HG03064 (cell line): ENCODE results near the gene MEGF6.

ENCODE experiments used
- ATAC-seq: cut with Tn5 transposase; IDR thresholded peaks from one replicate; pipeline ENCODE4 v1.9.1; 2021; ENCODE audit warnings: low read depth; ENCODE audit not compliant: unreplicated experiment

Gene MEGF6

DNA sequence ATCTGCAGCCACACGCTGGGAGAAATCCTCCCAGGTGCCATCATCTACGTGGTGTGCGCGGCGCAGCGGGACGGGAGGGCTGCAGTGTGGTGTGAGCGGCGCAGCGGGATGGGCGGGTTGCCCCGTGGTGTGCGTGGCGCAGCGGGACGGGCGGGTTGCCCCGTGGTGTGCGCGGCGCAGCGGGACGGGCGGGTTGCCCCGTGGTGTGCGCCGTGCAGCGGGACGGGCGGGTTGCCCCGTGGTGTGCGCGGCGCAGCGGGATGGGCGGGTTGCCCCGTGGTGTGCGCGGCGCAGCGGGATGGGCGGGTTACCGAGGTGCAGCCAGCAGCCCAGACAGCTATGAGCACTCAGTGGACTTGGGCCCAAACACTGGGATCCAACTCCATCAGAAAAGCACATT, 33.9 kb upstream of the MEGF6 start:
- no peak for ATAC-seq

GRCh38 chr1:3644273-3644672, 33.0 kb upstream of the MEGF6 start:
- no peak for ATAC-seq

- ATAC-seq: no peak
Measured at GRCh38 chr1:3642919-3643675, 31.8 kb upstream of the MEGF6 start.

- ATAC-seq: no peak
Measured at GRCh38 chr1:3641816-3642215, 30.5 kb upstream of the MEGF6 start.

DNA sequence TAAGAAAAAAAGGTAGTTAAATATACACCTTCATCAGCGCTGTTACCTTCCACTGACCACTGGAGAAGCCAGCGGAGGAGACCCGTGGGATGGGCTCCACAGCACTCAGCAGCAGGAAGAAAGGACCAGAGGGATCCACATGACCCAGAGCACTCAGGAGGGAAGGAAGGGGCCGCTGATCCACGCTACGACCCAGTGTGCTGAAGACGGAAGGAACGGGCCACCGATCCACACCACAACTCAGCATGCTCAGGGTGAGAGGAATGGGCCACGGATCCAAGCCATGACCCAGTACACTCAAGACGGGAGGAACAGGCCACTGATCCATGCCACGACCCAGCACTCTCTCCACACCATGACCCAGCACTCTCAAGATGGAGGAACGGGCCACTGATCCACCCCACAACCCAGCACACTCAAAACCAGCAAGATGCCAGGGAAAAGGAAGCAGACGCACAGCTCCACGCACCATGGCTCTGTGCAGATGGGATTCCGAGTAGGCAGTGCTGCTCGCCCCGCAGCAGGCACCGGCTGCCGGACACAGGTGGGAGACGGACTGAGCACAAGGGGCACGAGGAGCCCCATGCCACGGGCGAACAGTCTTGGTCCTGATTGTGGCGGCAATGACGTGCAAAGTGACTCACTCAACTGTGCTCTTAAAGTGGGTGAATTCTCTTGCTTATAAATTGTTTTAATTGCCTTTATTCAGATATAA, 29.9 kb upstream of the MEGF6 start:
- ATAC-seq: no peak

DNA sequence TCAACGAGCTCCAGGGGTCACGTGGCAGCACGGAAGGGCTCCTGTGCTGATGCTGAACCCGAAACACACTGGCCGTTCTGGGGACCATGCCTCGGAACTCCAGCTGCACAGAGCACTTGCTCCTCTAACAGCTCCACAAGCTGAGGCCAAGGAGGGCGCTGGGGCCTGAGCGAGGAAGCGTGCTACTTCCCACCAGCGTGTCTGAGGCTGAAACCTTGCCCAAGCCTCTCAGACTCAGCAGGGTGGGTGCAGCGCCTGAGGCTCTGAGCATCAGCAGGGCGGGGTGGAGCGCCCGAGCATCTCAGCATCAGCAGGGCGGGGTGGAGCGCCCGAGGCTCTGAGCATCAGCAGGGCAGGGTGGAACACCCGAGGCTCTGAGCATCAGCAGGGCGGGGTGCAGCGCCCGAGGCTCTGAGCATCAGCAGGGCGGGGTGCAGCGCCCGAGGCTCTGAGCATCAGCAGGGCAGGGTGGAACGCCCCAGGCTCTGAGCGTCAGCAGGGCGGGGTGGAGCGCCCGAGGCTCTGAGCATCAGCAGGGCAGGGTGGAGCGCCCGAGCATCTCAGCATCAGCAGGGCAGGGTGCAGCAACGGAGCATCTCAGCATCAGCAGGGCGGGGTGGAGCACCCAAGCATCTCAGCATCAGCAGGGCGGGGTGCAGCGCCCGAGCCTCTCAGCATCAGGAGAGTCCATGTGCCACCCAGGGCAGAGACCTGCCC, 29.0 kb upstream of the MEGF6 start:
- no peak for ATAC-seq

- ATAC-seq: no peak
Measured at GRCh38 chr1:3639397-3639911, 28.1 kb upstream of the MEGF6 start.

GRCh38 chr1:3638676-3639075, 27.4 kb upstream of the MEGF6 start:
- no peak for ATAC-seq

DNA sequence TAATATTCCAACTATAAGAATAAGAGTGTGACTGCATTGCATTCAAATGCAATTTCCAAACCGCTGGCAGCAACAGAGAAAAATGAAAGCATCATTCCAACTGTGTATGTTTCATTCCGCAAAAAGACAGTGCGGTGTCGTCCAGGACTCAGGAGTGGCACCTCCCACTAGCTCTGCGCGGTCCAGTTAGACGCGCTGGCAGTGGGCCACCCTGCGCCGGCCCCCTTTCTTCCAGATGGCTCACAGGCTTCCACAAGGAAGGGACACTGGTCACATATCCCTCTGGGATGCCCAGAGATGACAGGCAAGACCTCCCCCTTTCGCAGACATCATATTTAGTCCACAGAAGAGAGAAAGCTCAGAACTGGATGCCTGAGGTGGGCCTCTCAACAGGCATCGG, 26.7 kb upstream of the MEGF6 start:
- ATAC-seq: no peak

GRCh38 chr1:3636531-3636930, 25.2 kb upstream of the MEGF6 start:
- ATAC-seq: no peak

- no peak for ATAC-seq
Measured at GRCh38 chr1:3636080-3636479, 24.8 kb upstream of the MEGF6 start.

DNA sequence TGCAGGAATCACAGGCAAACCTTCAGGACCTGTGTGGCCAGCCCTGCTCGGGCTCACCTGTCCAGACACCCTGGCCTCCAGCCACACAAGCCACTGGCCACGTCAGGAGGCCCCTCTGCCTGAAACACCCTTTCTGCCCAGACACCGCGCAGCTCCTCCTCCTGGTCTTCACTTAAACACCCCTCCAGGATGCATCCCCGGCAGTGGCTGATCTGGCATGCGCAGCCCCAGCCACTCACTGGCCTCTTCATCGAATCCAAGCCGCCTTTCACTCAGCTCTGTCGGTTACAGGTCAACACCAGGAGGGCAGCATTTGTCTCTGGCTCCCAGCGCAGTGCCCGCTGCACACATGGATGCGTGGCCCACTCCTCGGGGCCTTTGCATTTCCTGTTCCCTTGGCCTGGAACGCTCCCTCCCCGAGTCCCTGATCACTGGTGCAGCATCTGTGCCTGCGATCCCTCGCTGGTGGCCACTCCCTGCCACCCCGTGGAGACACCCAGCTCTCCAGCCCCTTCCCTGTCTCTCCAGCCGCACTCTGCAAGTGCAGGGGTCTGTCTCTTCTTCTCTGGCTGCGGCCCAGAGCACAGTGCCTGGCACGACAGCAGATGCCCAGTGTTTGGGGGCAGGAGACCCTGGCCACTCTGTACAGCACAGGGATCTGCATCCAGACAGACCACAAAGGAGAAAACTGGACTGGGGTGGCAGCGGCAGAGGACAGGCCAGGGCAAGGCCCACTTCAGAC, 22.9 kb upstream of the MEGF6 start:
- no peak for ATAC-seq

DNA sequence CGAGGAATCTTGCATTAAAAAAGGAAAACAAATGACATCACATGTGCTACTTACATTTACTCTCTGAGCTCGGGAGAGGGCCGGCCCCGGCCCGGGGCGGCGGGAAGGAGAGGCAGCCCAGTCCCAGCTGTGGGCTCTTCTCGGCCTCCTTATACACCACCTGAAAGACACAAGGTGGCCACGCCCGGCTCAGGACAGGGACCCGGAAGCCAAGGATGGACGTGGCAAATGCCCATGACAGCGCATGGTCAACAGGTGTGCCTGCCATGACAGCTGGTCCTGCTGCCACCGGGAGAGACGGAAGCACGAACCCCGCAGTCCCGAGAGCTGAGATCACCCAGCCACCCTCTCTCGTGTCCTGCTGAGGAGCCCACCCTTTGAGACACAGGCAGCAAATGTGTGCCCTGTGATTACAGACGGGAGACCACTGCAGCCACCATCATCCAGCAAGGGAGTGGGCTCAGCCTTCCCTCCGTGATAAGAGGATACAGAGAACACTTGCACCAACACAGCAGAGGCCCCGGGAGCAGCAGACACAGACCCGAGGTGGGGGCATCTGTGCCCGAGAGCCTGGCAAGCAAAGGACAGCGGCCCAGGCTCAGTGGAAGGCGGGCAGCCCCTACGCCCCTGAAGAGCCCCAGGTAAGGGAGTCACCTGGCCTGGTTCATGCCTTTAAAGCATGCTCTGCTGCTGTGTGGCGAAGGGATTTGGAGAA, 22.2 kb upstream of the MEGF6 start:
- ATAC-seq: no peak

DNA sequence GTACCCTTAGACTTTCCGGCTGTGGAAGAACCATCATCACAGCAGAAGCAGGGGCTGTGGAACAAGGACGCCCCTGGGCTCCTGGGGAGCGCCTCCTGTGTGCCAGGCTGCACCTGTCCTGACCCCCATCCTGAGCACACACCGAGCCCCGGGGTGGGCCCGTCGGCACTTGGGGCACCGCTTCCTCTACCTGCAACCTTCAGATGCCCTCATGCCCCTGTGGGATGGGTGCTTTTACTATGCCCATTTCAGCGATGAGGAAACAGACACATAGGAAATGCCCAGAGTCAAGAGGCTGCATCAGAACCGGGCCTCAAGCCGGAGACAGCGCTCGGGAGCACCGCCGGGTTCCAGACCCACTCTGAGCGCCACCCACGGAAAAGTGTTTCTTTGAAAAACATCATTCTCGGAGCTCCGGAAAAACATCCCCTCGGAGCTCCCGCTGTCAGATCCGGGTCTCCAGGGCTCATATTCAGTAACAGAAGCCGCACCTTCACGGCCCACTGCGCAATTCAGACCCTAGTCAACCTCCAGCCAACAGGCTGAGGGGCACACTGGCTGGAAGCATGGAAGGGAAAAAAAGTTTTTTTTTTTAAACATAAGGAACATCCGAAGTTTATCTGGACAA, 21.5 kb upstream of the MEGF6 start:
- ATAC-seq: no peak

DNA sequence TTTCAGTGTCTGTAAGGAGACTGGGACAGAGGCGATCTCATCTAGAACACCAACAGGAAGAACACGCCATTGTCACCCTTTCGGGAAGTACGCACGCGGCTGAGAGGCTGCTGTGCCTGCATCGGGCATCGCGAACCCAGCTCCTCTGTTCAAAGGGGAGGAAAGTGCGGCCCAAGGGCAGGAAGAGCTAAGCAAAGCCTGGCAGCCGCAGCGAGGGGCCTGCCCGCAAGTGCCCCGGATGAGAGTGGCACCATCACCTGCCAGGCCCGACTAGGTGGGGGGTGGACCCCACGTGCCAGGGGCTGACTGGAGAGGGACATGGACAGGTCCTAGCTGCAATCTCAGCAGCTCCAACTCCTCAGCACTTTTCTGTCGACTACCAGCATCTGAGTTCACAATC, 21.0 kb upstream of the MEGF6 start:
- ATAC-seq: no peak

- no peak for ATAC-seq
Measured at GRCh38 chr1:3631320-3632260, 20.3 kb upstream of the MEGF6 start.

GRCh38 chr1:3630914-3631313, 19.6 kb upstream of the MEGF6 start:
- ATAC-seq: no peak

- ATAC-seq: no peak
Measured at GRCh38 chr1:3630161-3630611, 18.9 kb upstream of the MEGF6 start.
